H9 (cell line): ENCODE data around the gene ZSCAN31. TPM values are rescaled to one million over a fixed set of nuclear protein-coding genes. Genes with fewer than 3 reads are reported as not detected.

Experiments used
- DNase-seq: peaks from one replicate; pipeline ENCODE4 v3.0.0-alpha.2; 2017
- H2AFZ ChIP-seq: one replicate; pipeline ENCODE4 v1.6.1; 2013; ENCODE audit warnings: mild to moderate bottlenecking, low read length, control low read depth, moderate library complexity
- H2AK5ac ChIP-seq: 2 replicates; pipeline ENCODE4 v1.6.1; 2013; ENCODE audit warnings: low read length, control low read depth, mixed read lengths; ENCODE audit not compliant: insufficient read length
- H2BK120ac ChIP-seq: one replicate; pipeline ENCODE4 v1.6.1; 2013; ENCODE audit warnings: low read depth, mild to moderate bottlenecking, low read length, control low read depth, inconsistent platforms; ENCODE audit not compliant: poor library complexity, severe bottlenecking
- H2BK12ac ChIP-seq: 2 replicates; pipeline ENCODE4 v1.6.1; 2013; ENCODE audit warnings: low read length, control low read depth, mixed read lengths, low read depth; ENCODE audit not compliant: insufficient read length
- H2BK15ac ChIP-seq: 2 replicates; pipeline ENCODE4 v1.6.1; 2013; ENCODE audit warnings: low read depth, low read length, control low read depth
- H2BK20ac ChIP-seq: one replicate; pipeline ENCODE4 v1.6.1; 2013; ENCODE audit warnings: low read depth, mild to moderate bottlenecking, low read length, control low read depth, inconsistent platforms; ENCODE audit not compliant: poor library complexity, severe bottlenecking
- H2BK5ac ChIP-seq: 2 replicates; pipeline ENCODE4 v1.6.1; 2013; ENCODE audit warnings: low read length, control low read depth, mixed read lengths; ENCODE audit not compliant: insufficient read length
- H3K14ac ChIP-seq: 2 replicates; pipeline ENCODE4 v1.6.1; 2013; ENCODE audit warnings: low read length, control low read depth; ENCODE audit not compliant: insufficient read depth
- H3K18ac ChIP-seq: 2 replicates; pipeline ENCODE4 v1.6.1; 2013; ENCODE audit warnings: low read depth, mild to moderate bottlenecking, mixed read lengths, low read length, control low read depth; ENCODE audit not compliant: insufficient read length
- H3K23ac ChIP-seq: 2 replicates; pipeline ENCODE4 v1.6.1; 2013; ENCODE audit warnings: low read length, control low read depth, mixed read lengths, low read depth; ENCODE audit not compliant: insufficient read length
- H3K23me2 ChIP-seq: 2 replicates; pipeline ENCODE4 v1.6.1; 2013; ENCODE audit warnings: low read depth, mild to moderate bottlenecking, mixed read lengths, low read length, control low read depth; ENCODE audit not compliant: insufficient read length, poor library complexity, severe bottlenecking
- H3K27ac ChIP-seq: 2 replicates; pipeline ENCODE4 v1.5.1; 2013; ENCODE audit warnings: low read length, control low read depth, mixed read lengths, low read depth; ENCODE audit not compliant: insufficient read length
- H3K27me3 ChIP-seq: 2 replicates; pipeline ENCODE4 v1.6.1; 2013; ENCODE audit warnings: low read length, control low read depth, inconsistent platforms; ENCODE audit not compliant: insufficient read depth
- H3K4ac ChIP-seq: 2 replicates; pipeline ENCODE4 v1.6.1; 2013; ENCODE audit warnings: low read depth, mild to moderate bottlenecking, control low read depth, inconsistent platforms, low read length, moderate library complexity
- H3K4me1 ChIP-seq: 2 replicates; pipeline ENCODE4 v1.6.1; 2013; ENCODE audit warnings: low read length, control low read depth, inconsistent platforms; ENCODE audit not compliant: insufficient read depth
- H3K4me2 ChIP-seq: 2 replicates; pipeline ENCODE4 v1.6.1; 2013; ENCODE audit warnings: low read length, control low read depth, mixed read lengths; ENCODE audit not compliant: insufficient read length, insufficient read depth
- H3K56ac ChIP-seq: 2 replicates; pipeline ENCODE4 v1.6.1; 2013; ENCODE audit warnings: low read depth, mild to moderate bottlenecking, mixed read lengths, low read length, control low read depth; ENCODE audit not compliant: insufficient read length
- H3K79me1 ChIP-seq: 2 replicates; pipeline ENCODE4 v1.6.1; 2013; ENCODE audit warnings: low read depth, mild to moderate bottlenecking, moderate library complexity, low read length, control low read depth, inconsistent platforms; ENCODE audit not compliant: insufficient read depth, poor library complexity, severe bottlenecking
- H3K79me2 ChIP-seq: 2 replicates; pipeline ENCODE4 v1.6.1; 2013; ENCODE audit warnings: low read length, control low read depth, inconsistent platforms; ENCODE audit not compliant: insufficient read depth
- H3K9ac ChIP-seq: 2 replicates; pipeline ENCODE4 v1.6.1; 2013; ENCODE audit warnings: low read length, control low read depth, mixed read lengths; ENCODE audit not compliant: insufficient read length; ENCODE audit errors: extremely low read depth
- H3K9me3 ChIP-seq: one replicate; pipeline ENCODE4 v1.6.1; 2013; ENCODE audit warnings: low read depth, low read length, inconsistent platforms; ENCODE audit not compliant: control insufficient read depth
- H3T11ph ChIP-seq: one replicate; pipeline ENCODE4 v1.6.1; 2013; ENCODE audit warnings: mild to moderate bottlenecking, low read length, control low read depth, inconsistent platforms
- H4K20me1 ChIP-seq: one replicate; pipeline ENCODE4 v1.6.1; 2013; ENCODE audit not compliant: control insufficient read depth, insufficient read length, insufficient read depth
- H4K5ac ChIP-seq: 2 replicates; pipeline ENCODE4 v1.6.1; 2013; ENCODE audit warnings: low read depth, mild to moderate bottlenecking, mixed read lengths, low read length, control low read depth; ENCODE audit not compliant: insufficient read length
- H4K8ac ChIP-seq: replicated peaks from 2 replicates; pipeline ENCODE4 v1.6.1; 2013; ENCODE audit warnings: low read length, control low read depth, mixed read lengths, low read depth; ENCODE audit not compliant: insufficient read length
- H4K91ac ChIP-seq: 2 replicates; pipeline ENCODE4 v1.6.1; 2013; ENCODE audit warnings: low read depth, mild to moderate bottlenecking, moderate library complexity, mixed read lengths, low read length, control low read depth; ENCODE audit not compliant: insufficient read length
- H3K27ac Mint-ChIP-seq, 3 experiments: 2 replicates in 2 of 3; 3 replicates in 1 of 3; pipeline ENCODE4 v1.8.0; 2020 to 2021; ENCODE audit warnings: mixed read lengths in 3 of 3, mild to moderate bottlenecking in 1 of 3, moderate library complexity in 1 of 3
- H3K27me3 Mint-ChIP-seq: 2 replicates; pipeline ENCODE4 v1.8.0; 2021; ENCODE audit warnings: low read depth, mild to moderate bottlenecking, moderate library complexity, mixed read lengths
- H3K36me3 Mint-ChIP-seq, 3 experiments: 2 replicates in 2 of 3; 3 replicates in 1 of 3; pipeline ENCODE4 v1.8.0; 2020 to 2021; ENCODE audit warnings: low read depth in 3 of 3, mixed read lengths in 3 of 3; ENCODE audit not compliant: insufficient read depth in 1 of 3
- H3K4me1 Mint-ChIP-seq, 2 experiments: 2 replicates each; pipeline ENCODE4 v1.8.0; 2020; ENCODE audit warnings: mixed read lengths in 2 of 2
- H3K4me3 Mint-ChIP-seq, 2 experiments: 2 replicates in 1 of 2; 3 replicates in 1 of 2; pipeline ENCODE4 v1.8.0; 2020 to 2021; ENCODE audit warnings: mild to moderate bottlenecking in 2 of 2, mixed read lengths in 2 of 2, moderate library complexity in 1 of 2
- H3K9me3 Mint-ChIP-seq, 2 experiments: 2 replicates in 1 of 2; 3 replicates in 1 of 2; pipeline ENCODE4 v1.8.0; 2020; ENCODE audit warnings: mild to moderate bottlenecking in 2 of 2, mixed read lengths in 2 of 2, moderate library complexity in 1 of 2
- WGBS: extraction: QIAGEN DNeasy Blood & Tissue Kit; methylation state at CpG from one replicate; pipeline ENCODE4 v1.1.7; 2013; ENCODE audit warnings: missing lambda C conversion rate, low lambda C conversion rate, mixed read lengths; ENCODE audit not compliant: insufficient read length; ENCODE audit errors: extremely low coverage; 5-methylcytosine and 5-hydroxymethylcytosine counted together
- total RNA-seq: library from RNA; stranded (reverse); gene quantifications from 2 replicates; pipeline ENCODE4 v1.2.1, GENCODE V29; 2021
- TF ChIP-seq, protein P1 (sequence below): fragments of 200-600 bp; sonication (generic); conservative IDR thresholded peaks from 3 replicates; pipeline ENCODE4 v1.8.0; 2021; ENCODE audit warnings: antibody characterized with exemption, mild to moderate bottlenecking

ZSCAN31 gene
- total RNA-seq, 1 experiment from 2014 or later, result 7.1 TPM

DNA sequence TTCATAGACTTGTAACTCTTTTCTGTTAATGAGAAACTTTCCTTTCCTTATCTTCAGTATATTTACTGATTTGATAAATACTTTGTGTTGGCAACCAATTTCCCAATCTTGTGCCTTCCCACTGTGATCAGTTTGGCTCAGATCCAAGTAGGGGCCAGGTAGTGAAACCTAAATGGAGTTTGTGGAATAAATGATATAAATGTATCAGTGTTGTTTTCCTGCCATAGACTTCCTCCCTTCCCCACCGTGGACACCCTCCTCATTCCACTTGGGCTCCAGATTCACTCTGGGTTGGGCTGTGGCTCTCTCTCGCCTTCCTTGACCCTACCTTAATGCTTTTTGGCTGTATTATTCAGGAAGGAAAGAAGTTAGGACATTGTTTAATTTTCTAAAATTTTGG lies 15.1 kb upstream of the ZSCAN31 start:
- Histone ChIP-seq H3K23me2 (peaks cover 11% of the 10 kb centered on the region), H3K27me3 (no peaks in the 10 kb centered on the region; the same call in 1 of the 2 replicates), H2BK5ac (no peak overlapping the region), H3K4ac (no peak overlapping the region), H4K91ac (no peak overlapping the region), H2AFZ (no peak overlapping the region), H4K5ac (no peak overlapping the region), H3K79me1 (peaks cover 6% of the 10 kb centered on the region), H3K18ac (no peak overlapping the region), H2BK120ac (no peak overlapping the region), H3K79me2 (peaks cover 3% of the 10 kb centered on the region; the same call in 1 of the 2 replicates), H4K20me1 (peaks cover 2% of the 10 kb centered on the region), H3T11ph (no peak overlapping the region), H2AK5ac (no peak overlapping the region), H2BK20ac (no peak overlapping the region), H2BK12ac (no peak overlapping the region), H2BK15ac (no peak overlapping the region), H3K9me3 (no peaks in the 10 kb centered on the region), H3K56ac (no peak overlapping the region), H4K8ac (no peak overlapping the region), H3K27ac (no peak overlapping the region), H3K9ac (peak overlapping the region; percentile 19), H3K4me1 (peaks cover 3% of the 10 kb centered on the region; the same call in 1 of the 2 replicates), H3K23ac (no peak overlapping the region), H3K14ac (no peak overlapping the region), H3K4me2 (peak overlapping the region; percentile 95)
- Mint-ChIP-seq H3K27ac (no peak overlapping the region; a peak in 1 of 7 replicates), H3K36me3 (peaks cover 10 to 17% (median 16%) of the 10 kb centered on the region in 3 experiments), H3K4me3 (peak overlapping the region; percentile 97 to 100), H3K9me3 (peaks cover 4 to 8% of the 10 kb centered on the region in 2 experiments; a peak in 4 of 5 replicates), H3K4me1 (peaks cover 22 to 26% of the 10 kb centered on the region in 2 experiments), H3K27me3 (peaks cover 10% of the 10 kb centered on the region)
- no peak for DNase-seq
- TF ChIP-seq, protein P1, sequence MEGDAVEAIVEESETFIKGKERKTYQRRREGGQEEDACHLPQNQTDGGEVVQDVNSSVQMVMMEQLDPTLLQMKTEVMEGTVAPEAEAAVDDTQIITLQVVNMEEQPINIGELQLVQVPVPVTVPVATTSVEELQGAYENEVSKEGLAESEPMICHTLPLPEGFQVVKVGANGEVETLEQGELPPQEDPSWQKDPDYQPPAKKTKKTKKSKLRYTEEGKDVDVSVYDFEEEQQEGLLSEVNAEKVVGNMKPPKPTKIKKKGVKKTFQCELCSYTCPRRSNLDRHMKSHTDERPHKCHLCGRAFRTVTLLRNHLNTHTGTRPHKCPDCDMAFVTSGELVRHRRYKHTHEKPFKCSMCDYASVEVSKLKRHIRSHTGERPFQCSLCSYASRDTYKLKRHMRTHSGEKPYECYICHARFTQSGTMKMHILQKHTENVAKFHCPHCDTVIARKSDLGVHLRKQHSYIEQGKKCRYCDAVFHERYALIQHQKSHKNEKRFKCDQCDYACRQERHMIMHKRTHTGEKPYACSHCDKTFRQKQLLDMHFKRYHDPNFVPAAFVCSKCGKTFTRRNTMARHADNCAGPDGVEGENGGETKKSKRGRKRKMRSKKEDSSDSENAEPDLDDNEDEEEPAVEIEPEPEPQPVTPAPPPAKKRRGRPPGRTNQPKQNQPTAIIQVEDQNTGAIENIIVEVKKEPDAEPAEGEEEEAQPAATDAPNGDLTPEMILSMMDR, result no peak
- WGBS, result no CpG with 5 or more reads among the region's 2 CpGs
